IMR-90 (cell line): Measurements from ENCODE around the gene NCOA3. TPM values are rescaled to one million over a fixed set of nuclear protein-coding genes. Genes with fewer than 3 reads are reported as not detected.
A peak's percentile ranks its signal among the peaks of the same experiment; 100 is the strongest.

Experiments used
- ATAC-seq: fragments of 200-7000 bp; cut with Tn5 transposase; 2 replicates; pipeline ENCODE4 v1.9.1; 2020; ENCODE audit warnings: low read depth, mild to moderate bottlenecking, moderate library complexity
- BruUV-seq: library from RNA; stranded (reverse); fragments of 400-500 nt; replicated peaks from 2 replicates; lab custom pipeline; 2021; lab: Mats Ljungman, UMichigan
- CTCF ChIA-PET: fragments of 300-600 bp; formaldehyde crosslinking; extraction: SDS; loops from one replicate; lab custom pipeline; 2021; ENCODE audit warnings: antibody characterized with exemption; lab: Yijun Ruan, JAX
- POLR2A ChIA-PET: fragments of 300-600 bp; sonication (Branson Sonifier 250); formaldehyde crosslinking; loops from one replicate; lab custom pipeline; 2022; ENCODE audit warnings: antibody characterized with exemption; ENCODE audit not compliant: unreplicated experiment; lab: Charles Lee
- DNase-seq: peaks from one replicate; pipeline ENCODE4 v3.0.0; 2013
- H2AFZ ChIP-seq: replicated peaks from 2 replicates; pipeline ENCODE3; 2013; ENCODE audit warnings: low read length, mild to moderate bottlenecking; ENCODE audit not compliant: poor library complexity
- H2AK5ac ChIP-seq: 2 replicates; pipeline ENCODE4 v1.6.1; 2013; ENCODE audit warnings: low read depth, low read length, inconsistent platforms
- H2AK9ac ChIP-seq: replicated peaks from 2 replicates; pipeline ENCODE3; 2013; ENCODE audit warnings: mild to moderate bottlenecking, low read depth, low read length, moderate library complexity; ENCODE audit not compliant: poor library complexity
- H2BK120ac ChIP-seq: 2 replicates; pipeline ENCODE4 v1.6.1; 2013; ENCODE audit warnings: low read depth, low read length, inconsistent platforms
- H2BK15ac ChIP-seq: 3 replicates; pipeline ENCODE4 v1.6.1; 2013; ENCODE audit warnings: low read depth, low read length, inconsistent platforms
- H2BK20ac ChIP-seq: 2 replicates; pipeline ENCODE4 v1.6.1; 2013; ENCODE audit warnings: low read depth, mild to moderate bottlenecking, inconsistent platforms, low read length, moderate library complexity
- H2BK5ac ChIP-seq: 2 replicates; pipeline ENCODE4 v1.6.1; 2013; ENCODE audit warnings: mild to moderate bottlenecking, low read depth, low read length, inconsistent platforms; ENCODE audit not compliant: poor library complexity, severe bottlenecking
- H3K14ac ChIP-seq: replicated peaks from 2 replicates; pipeline ENCODE4 v1.6.1; 2013; ENCODE audit warnings: low read depth, low read length, inconsistent platforms
- H3K18ac ChIP-seq: 2 replicates; pipeline ENCODE4 v1.6.1; 2013; ENCODE audit warnings: low read depth, low read length, control low read depth
- H3K23ac ChIP-seq: 2 replicates; pipeline ENCODE4 v1.6.1; 2013; ENCODE audit warnings: low read depth, low read length, inconsistent platforms
- H3K27ac ChIP-seq: 2 replicates; pipeline ENCODE4 v1.5.1; 2013; ENCODE audit warnings: mild to moderate bottlenecking, control low read depth, low read length; ENCODE audit not compliant: insufficient read depth
- H3K27me3 ChIP-seq: 2 replicates; pipeline ENCODE4 v1.6.1; 2013; ENCODE audit warnings: low read length; ENCODE audit not compliant: control insufficient read depth, insufficient read depth
- H3K36me3 ChIP-seq: 2 replicates; pipeline ENCODE4 v1.6.1; 2013; ENCODE audit warnings: low read length, mixed read lengths; ENCODE audit not compliant: control insufficient read depth, insufficient read depth
- H3K4ac ChIP-seq: 2 replicates; pipeline ENCODE4 v1.6.1; 2013; ENCODE audit warnings: low read depth, low read length, inconsistent platforms
- H3K4me1 ChIP-seq: 2 replicates; pipeline ENCODE4 v1.6.1; 2013; ENCODE audit warnings: low read length, mixed read lengths; ENCODE audit not compliant: control insufficient read depth, insufficient read depth
- H3K4me2 ChIP-seq: 2 replicates; pipeline ENCODE4 v1.6.1; 2013; ENCODE audit warnings: low read depth, mild to moderate bottlenecking, control low read depth, low read length, moderate library complexity
- H3K4me3 ChIP-seq: 2 replicates; pipeline ENCODE4 v1.5.1; 2013; ENCODE audit warnings: low read depth, mild to moderate bottlenecking, control low read depth, low read length, moderate library complexity; ENCODE audit not compliant: insufficient read depth
- H3K56ac ChIP-seq: 2 replicates; pipeline ENCODE4 v1.6.1; 2013; ENCODE audit warnings: low read length, inconsistent platforms; ENCODE audit not compliant: insufficient read depth; ENCODE audit errors: extremely low read depth
- H3K79me1 ChIP-seq, 2 experiments: 2 replicates each; pipeline ENCODE4 v1.6.1; 2013; ENCODE audit warnings: low read length in 2 of 2, inconsistent platforms in 1 of 2, low read depth in 1 of 2
- H3K9ac ChIP-seq: 2 replicates; pipeline ENCODE4 v1.6.1; 2013; ENCODE audit warnings: low read depth, low read length, control low read depth
- H3K9me1 ChIP-seq: 2 replicates; pipeline ENCODE4 v1.6.1; 2013; ENCODE audit warnings: low read length, inconsistent platforms; ENCODE audit not compliant: insufficient read depth
- H3K9me3 ChIP-seq: 2 replicates; pipeline ENCODE4 v1.6.1; 2013; ENCODE audit warnings: low read length; ENCODE audit not compliant: control insufficient read depth, insufficient read depth
- H4K20me1 ChIP-seq: 2 replicates; pipeline ENCODE4 v1.6.1; 2013; ENCODE audit warnings: low read length, inconsistent platforms; ENCODE audit not compliant: insufficient read depth
- H4K5ac ChIP-seq: 2 replicates; pipeline ENCODE4 v1.6.1; 2013; ENCODE audit warnings: mild to moderate bottlenecking, low read depth, low read length, control low read depth
- H4K8ac ChIP-seq, 2 experiments: 2 replicates each; pipeline ENCODE4 v1.6.1; 2013; ENCODE audit warnings: low read depth in 2 of 2, low read length in 2 of 2, control low read depth in 1 of 2, inconsistent platforms in 1 of 2
- H4K91ac ChIP-seq: 2 replicates; pipeline ENCODE4 v1.6.1; 2013; ENCODE audit warnings: low read depth, low read length, inconsistent platforms; ENCODE audit not compliant: insufficient read depth
- BHLHE40 ChIP-seq: fragments of 150-350 bp; IDR thresholded peaks from 2 replicates; pipeline ENCODE4 v1.6.1; 2016; ENCODE audit warnings: mild to moderate bottlenecking, low read depth, low read length
- CEBPB ChIP-seq: IDR thresholded peaks from 2 replicates; pipeline ENCODE4 v1.6.1; 2012; ENCODE audit warnings: low read depth, low read length, improper control_type of control experiment
- CHD1 ChIP-seq: IDR thresholded peaks from 2 replicates; pipeline ENCODE4 v1.6.1; 2012; ENCODE audit warnings: low read depth, low read length, improper control_type of control experiment
- CTCF ChIP-seq: conservative IDR thresholded peaks from 2 replicates; pipeline ENCODE4 v1.5.1; 2012; ENCODE audit warnings: mild to moderate bottlenecking, low read depth, low read length, improper control_type of control experiment
- FOS ChIP-seq: fragments of 150-350 bp; IDR thresholded peaks from 2 replicates; pipeline ENCODE4 v1.6.1; 2016; ENCODE audit warnings: low read depth, low read length
- MAFK ChIP-seq: IDR thresholded peaks from 2 replicates; pipeline ENCODE4 v1.6.1; 2012; ENCODE audit warnings: low read depth, low read length, improper control_type of control experiment
- MAZ ChIP-seq: IDR thresholded peaks from 2 replicates; pipeline ENCODE4 v1.6.1; 2012; ENCODE audit warnings: low read depth, mild to moderate bottlenecking, low read length, improper control_type of control experiment, moderate library complexity, borderline replicate concordance
- MXI1 ChIP-seq: IDR thresholded peaks from 2 replicates; pipeline ENCODE4 v1.6.1; 2012; ENCODE audit warnings: low read depth, mild to moderate bottlenecking, low read length, moderate library complexity, borderline replicate concordance
- NFE2L2 ChIP-seq: fragments of 150-350 bp; IDR thresholded peaks from 2 replicates; pipeline ENCODE4 v1.6.1; 2016; ENCODE audit warnings: low read depth, mild to moderate bottlenecking, low read length
- POLR2A ChIP-seq: IDR thresholded peaks from 2 replicates; pipeline ENCODE4 v1.6.1; 2012; ENCODE audit warnings: mild to moderate bottlenecking, low read depth, low read length
- RAD21 ChIP-seq: IDR thresholded peaks from 2 replicates; pipeline ENCODE4 v1.6.1; 2012; ENCODE audit warnings: low read length, improper control_type of control experiment
- RCOR1 ChIP-seq: IDR thresholded peaks from 2 replicates; pipeline ENCODE4 v1.6.1; 2012; ENCODE audit warnings: mild to moderate bottlenecking, low read length, improper control_type of control experiment; ENCODE audit not compliant: insufficient replicate concordance
- RFX5 ChIP-seq: IDR thresholded peaks from 2 replicates; pipeline ENCODE4 v1.8.0; 2012; ENCODE audit warnings: low read depth, mild to moderate bottlenecking, low read length, moderate library complexity
- SMC3 ChIP-seq: fragments of 150-350 bp; IDR thresholded peaks from 2 replicates; pipeline ENCODE4 v1.6.1; 2016; ENCODE audit warnings: low read depth, mild to moderate bottlenecking, antibody characterized with exemption, low read length, moderate library complexity
- WGBS, 2 experiments: methylation state at CpG; one replicate each; pipeline versions ENCODE4 v1.1.5 to v1.1.7; 2013; ENCODE audit warnings: missing lambda C conversion rate in 2 of 2; ENCODE audit not compliant: insufficient read length in 1 of 2; ENCODE audit errors: extremely low coverage in 2 of 2; 5-methylcytosine and 5-hydroxymethylcytosine counted together
- dilution Hi-C: fragments of 300-500 bp; cut with HindIII; formaldehyde crosslinking; loops from one replicate; pipeline ENCODE4 v1.14.3; 2018; ENCODE audit warnings: low sequenced_read_pairs; ENCODE audit not compliant: unreplicated experiment
- in situ Hi-C: fragments of 300-500 bp; cut with MboI; formaldehyde crosslinking; loops from 3 replicates; pipeline ENCODE4 v1.14.3; 2019; ENCODE audit warnings: low sequenced_read_pairs, inconsistent platforms, mixed read lengths
- intact Hi-C: fragments of 100-400 bp; cut with micrococcal nuclease; formaldehyde crosslinking; loops from 2 replicates; pipeline ENCODE4 v1.10.0; 2022
- polyA plus RNA-seq, 3 experiments: library from polyadenylated mRNA; depleted of rRNA; stranded (reverse); fragments of >200 nt; gene quantifications; 2 replicates each; pipeline ENCODE4 v1.2.3, GENCODE V29; 2012; ENCODE audit warnings: low replicate concordance in 1 of 3
- total RNA-seq: library from RNA; depleted of rRNA; stranded (reverse); fragments of >200 nt; gene quantifications from 2 replicates; pipeline ENCODE4 v1.2.3, GENCODE V29; 2012
- TF ChIP-seq, protein P1 (sequence below): fragments of 150-350 bp; IDR thresholded peaks from 2 replicates; pipeline ENCODE4 v1.6.1; 2017; ENCODE audit warnings: mild to moderate bottlenecking, antibody characterized with exemption, low read length, low read depth
- TF ChIP-seq, protein P2 (sequence below): fragments of 150-350 bp; IDR thresholded peaks from 2 replicates; pipeline ENCODE4 v1.6.1; 2016; ENCODE audit warnings: low read depth, mild to moderate bottlenecking, low read length, moderate library complexity, borderline replicate concordance

The NCOA3 gene
- total and polyA plus RNA-seq, 2 of the 4 experiments (the other 2 are of a cell fraction): 8.8 to 29.0 TPM

DNA sequence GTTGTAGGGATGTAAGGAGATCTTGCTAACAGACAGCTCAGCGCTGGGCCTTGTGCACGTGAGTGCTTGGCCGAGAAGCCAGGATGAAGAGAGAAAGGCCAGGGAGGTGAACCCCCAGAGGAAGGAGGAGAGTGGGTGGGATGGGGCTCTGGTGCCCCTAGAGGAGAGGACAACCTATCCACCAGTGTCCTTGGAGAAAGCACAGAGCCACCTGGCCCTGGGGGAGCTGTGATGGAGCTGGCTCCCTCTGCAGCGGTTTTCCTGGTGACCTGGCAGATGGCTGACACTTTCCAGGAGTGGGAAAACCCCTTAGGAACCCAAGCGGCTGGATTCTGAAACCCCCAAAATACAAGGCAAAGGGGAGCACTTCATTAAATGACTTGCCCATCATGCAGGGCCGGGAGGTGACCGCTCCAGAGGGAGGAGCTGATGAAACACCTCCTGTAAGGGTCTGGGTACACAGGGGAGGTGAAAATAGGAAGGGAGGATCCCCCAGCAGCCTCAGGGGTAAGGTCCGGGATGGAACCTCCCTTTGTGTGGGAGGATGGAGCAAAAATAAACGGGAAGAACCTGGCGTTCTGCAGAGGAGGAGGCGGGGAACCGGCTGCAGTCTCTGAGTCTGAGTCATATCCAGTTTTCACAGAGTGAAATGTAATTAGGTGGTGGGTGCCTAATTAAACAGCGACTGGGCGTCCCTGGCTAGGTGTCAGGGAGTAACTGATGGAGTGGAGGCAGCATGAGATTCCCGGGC is 203.2 kb downstream of the NCOA3 start:
- H2BK120ac ChIP-seq: no peak overlapping the region
- ChIA-PET POLR2A (no interaction called here), CTCF (no interaction called here)
- no peak overlapping the region for H3K14ac ChIP-seq
- no peak overlapping the region for H3K27ac ChIP-seq
- H3K4ac ChIP-seq: no peak overlapping the region
- H3K79me1 ChIP-seq: no peaks in the 10 kb centered on the region
- H3K18ac ChIP-seq: no peak overlapping the region
- H2AK5ac ChIP-seq: no peak overlapping the region
- no peaks in the 10 kb centered on the region; the same call in 1 of the 2 replicates for H3K4me1 ChIP-seq
- H3K9me3 ChIP-seq: no peaks in the 10 kb centered on the region
- no peak for ATAC-seq
- dilution Hi-C loops (no loop called here), intact Hi-C loops (no loop called here), in situ Hi-C loops (no loop called here)
- no peaks in the 10 kb centered on the region for H3K36me3 ChIP-seq
- H3K9me1 ChIP-seq: no peaks in the 10 kb centered on the region
- H3K56ac ChIP-seq: no peak overlapping the region
- H4K91ac ChIP-seq: no peak overlapping the region
- 100% methylated on average over 1 of the region's 15 CpGs; no CpG with 5 or more reads in 1 of the 2 experiments for WGBS, 2 experiments
- no peak overlapping the region for H2BK20ac ChIP-seq
- TF ChIP-seq, protein P1, sequence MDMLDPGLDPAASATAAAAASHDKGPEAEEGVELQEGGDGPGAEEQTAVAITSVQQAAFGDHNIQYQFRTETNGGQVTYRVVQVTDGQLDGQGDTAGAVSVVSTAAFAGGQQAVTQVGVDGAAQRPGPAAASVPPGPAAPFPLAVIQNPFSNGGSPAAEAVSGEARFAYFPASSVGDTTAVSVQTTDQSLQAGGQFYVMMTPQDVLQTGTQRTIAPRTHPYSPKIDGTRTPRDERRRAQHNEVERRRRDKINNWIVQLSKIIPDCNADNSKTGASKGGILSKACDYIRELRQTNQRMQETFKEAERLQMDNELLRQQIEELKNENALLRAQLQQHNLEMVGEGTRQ: no peak
- TF ChIP-seq MAFK (no peak), RAD21 (no peak), RFX5 (no peak), MAZ (no peak), FOS (no peak), CHD1 (no peak), SMC3 (no peak), MXI1 (no peak), NFE2L2 (no peak), BHLHE40 (no peak), CEBPB (no peak), POLR2A (no peak), RCOR1 (no peak), CTCF (no peak)
- TF ChIP-seq, protein P2, sequence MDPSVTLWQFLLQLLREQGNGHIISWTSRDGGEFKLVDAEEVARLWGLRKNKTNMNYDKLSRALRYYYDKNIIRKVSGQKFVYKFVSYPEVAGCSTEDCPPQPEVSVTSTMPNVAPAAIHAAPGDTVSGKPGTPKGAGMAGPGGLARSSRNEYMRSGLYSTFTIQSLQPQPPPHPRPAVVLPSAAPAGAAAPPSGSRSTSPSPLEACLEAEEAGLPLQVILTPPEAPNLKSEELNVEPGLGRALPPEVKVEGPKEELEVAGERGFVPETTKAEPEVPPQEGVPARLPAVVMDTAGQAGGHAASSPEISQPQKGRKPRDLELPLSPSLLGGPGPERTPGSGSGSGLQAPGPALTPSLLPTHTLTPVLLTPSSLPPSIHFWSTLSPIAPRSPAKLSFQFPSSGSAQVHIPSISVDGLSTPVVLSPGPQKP: no peak
- H2AFZ ChIP-seq: peak overlapping the region; percentile 48
- no peak for DNase-seq
- H3K4me3 ChIP-seq: no peak overlapping the region
- H4K20me1 ChIP-seq: no peaks in the 10 kb centered on the region
- H3K9ac ChIP-seq: no peak overlapping the region
- H2BK5ac ChIP-seq: no peak overlapping the region
- no peak overlapping the region for H4K5ac ChIP-seq
- no TSS peak for BruUV-seq
- H3K23ac ChIP-seq: no peak overlapping the region
- peaks cover 2% of the 10 kb centered on the region for H3K27me3 ChIP-seq
- no peak overlapping the region for H2BK15ac ChIP-seq
- H4K8ac ChIP-seq: no peak overlapping the region
- H3K4me2 ChIP-seq: no peak overlapping the region
- H2AK9ac ChIP-seq: no peak overlapping the region
